LNCaP clone FGC (cell line): ENCODE measurements around the gene FAM78B.

Experiments
- DNase-seq: peaks from one replicate; pipeline ENCODE4 v3.0.0-alpha.2; 2011; ENCODE audit warnings: low read depth
- H3K4me3 ChIP-seq: 2 replicates; pipeline ENCODE4 v1.5.1; 2011; ENCODE audit warnings: mild to moderate bottlenecking, low read depth, low read length, control low read depth
- CTCF ChIP-seq: IDR thresholded peaks from 2 replicates; pipeline ENCODE4 v1.5.1; 2012; ENCODE audit warnings: mild to moderate bottlenecking; ENCODE audit not compliant: control insufficient read depth, insufficient read depth; ENCODE audit errors: extremely low read depth

Gene FAM78B

GRCh38 chr1:166026143-166026542 lies 140.7 kb downstream of the FAM78B start:
- TF ChIP-seq CTCF = no peak
- no peak for DNase-seq
- H3K4me3 ChIP-seq = no peak overlapping the region

GRCh38 chr1:166020210-166020609 lies 146.6 kb downstream of the FAM78B start:
- no peak for TF ChIP-seq CTCF
- DNase-seq = no peak

More at GRCh38 chr1:166020210-166020609, 146.6 kb downstream of the FAM78B start:
- no peak overlapping the region for H3K4me3 ChIP-seq
